ENCODE results near the gene PGM2L1. TPM values are rescaled to one million over a fixed set of nuclear protein-coding genes. Genes with fewer than 3 reads are reported as not detected.

PGM2L1 gene
- total and polyA plus RNA-seq, 2 of the 13 experiments (the other 11 are each of a cell fraction or from before 2014, with no cell fraction given), result 0.57 to 1.2 TPM

GRCh38 chr11:74398244-74399159, at the start of gene PGM2L1 (continued):
- TF ChIP-seq, protein P1, sequence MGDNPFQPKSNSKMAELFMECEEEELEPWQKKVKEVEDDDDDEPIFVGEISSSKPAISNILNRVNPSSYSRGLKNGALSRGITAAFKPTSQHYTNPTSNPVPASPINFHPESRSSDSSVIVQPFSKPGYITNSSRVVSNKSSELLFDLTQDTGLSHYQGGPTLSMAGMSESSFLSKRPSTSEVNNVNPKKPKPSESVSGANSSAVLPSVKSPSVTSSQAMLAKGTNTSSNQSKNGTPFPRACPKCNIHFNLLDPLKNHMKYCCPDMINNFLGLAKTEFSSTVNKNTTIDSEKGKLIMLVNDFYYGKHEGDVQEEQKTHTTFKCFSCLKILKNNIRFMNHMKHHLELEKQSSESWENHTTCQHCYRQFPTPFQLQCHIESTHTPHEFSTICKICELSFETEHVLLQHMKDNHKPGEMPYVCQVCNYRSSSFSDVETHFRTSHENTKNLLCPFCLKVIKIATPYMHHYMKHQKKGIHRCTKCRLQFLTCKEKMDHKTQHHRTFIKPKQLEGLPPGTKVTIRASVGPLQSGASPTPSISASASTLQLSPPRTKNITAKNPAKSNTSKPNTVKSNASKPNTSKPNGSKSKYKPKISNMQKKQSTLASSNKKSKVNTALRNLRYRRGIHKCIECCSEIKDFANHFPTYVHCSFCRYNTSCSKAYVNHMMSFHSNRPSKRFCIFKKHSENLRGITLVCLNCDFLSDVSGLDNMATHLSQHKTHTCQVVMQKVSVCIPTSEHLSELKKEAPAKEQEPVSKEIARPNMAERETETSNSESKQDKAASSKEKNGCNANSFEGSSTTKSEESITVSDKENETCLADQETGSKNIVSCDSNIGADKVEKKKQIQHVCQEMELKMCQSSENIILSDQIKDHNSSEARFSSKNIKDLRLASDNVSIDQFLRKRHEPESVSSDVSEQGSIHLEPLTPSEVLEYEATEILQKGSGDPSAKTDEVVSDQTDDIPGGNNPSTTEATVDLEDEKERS (CRISPR knock-in tag; IDR thresholded peaks at IDR 0.05), result 0 out of 2 replicates have a peak, but pooled peaks have one; percentile 24
- TF ChIP-seq ZNF557 (CRISPR knock-in tag; IDR thresholded peaks at IDR 0.05) (0 out of 2 replicates have a peak, but pooled peaks have one; percentile 41), HBP1 (CRISPR knock-in tag; IDR thresholded peaks at IDR 0.05; ENCODE audit: low read depth) (no peak), BCL6 (CRISPR knock-in tag; IDR thresholded peaks at IDR 0.05) (peak; percentile 100), ATM (IDR thresholded peaks at IDR 0.05; ENCODE audit: borderline replicate concordance) (no peak), MTA1 (CRISPR knock-in tag; IDR thresholded peaks at IDR 0.05; ENCODE audit: borderline replicate concordance) (peak; percentile 42; the same call in 1 of the 2 replicates), ZBTB42 (CRISPR knock-in tag; IDR thresholded peaks at IDR 0.05) (0 out of 2 replicates have a peak, but pooled peaks have one; percentile 9), CBFB (CRISPR knock-in tag; IDR thresholded peaks at IDR 0.05) (0 out of 2 replicates have a peak, but pooled peaks have one; percentile 51), ZBTB7B (CRISPR knock-in tag; IDR thresholded peaks at IDR 0.05) (peak; percentile 70), ZNF891 (CRISPR knock-in tag; IDR thresholded peaks at IDR 0.05) (no peak), TEAD3 (CRISPR knock-in tag; optimal IDR thresholded peaks at IDR 0.05; ENCODE audit: borderline replicate concordance) (no peak), TARDBP (CRISPR knock-in tag; IDR thresholded peaks at IDR 0.05) (peak; percentile 75; the same call in 1 of the 2 replicates), ATF1 (CRISPR knock-in tag; IDR thresholded peaks at IDR 0.05) (peak; percentile 41; the same call in 1 of the 2 replicates), MED1 (CRISPR knock-in tag; IDR thresholded peaks at IDR 0.05) (peak; percentile 40), HDAC1 (CRISPR knock-in tag; IDR thresholded peaks at IDR 0.05) (peak; percentile 52), TFE3 (CRISPR knock-in tag; IDR thresholded peaks at IDR 0.05) (peak; percentile 54; the same call in 1 of the 2 replicates), ZNF441 (CRISPR knock-in tag; IDR thresholded peaks at IDR 0.05; ENCODE audit: borderline replicate concordance) (peak; percentile 42; the same call in 1 of the 2 replicates), BRD4 (CRISPR knock-in tag; IDR thresholded peaks at IDR 0.05) (no peak)
- TF ChIP-seq, protein P2, sequence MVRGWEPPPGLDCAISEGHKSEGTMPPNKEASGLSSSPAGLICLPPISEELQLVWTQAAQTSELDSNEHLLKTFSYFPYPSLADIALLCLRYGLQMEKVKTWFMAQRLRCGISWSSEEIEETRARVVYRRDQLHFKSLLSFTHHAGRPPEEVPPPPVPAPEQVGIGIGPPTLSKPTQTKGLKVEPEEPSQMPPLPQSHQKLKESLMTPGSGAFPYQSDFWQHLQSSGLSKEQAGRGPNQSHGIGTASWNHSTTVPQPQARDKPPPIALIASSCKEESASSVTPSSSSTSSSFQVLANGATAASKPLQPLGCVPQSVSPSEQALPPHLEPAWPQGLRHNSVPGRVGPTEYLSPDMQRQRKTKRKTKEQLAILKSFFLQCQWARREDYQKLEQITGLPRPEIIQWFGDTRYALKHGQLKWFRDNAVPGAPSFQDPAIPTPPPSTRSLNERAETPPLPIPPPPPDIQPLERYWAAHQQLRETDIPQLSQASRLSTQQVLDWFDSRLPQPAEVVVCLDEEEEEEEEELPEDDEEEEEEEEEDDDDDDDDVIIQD (CRISPR knock-in tag; IDR thresholded peaks at IDR 0.05; ENCODE audit: low read depth), result 0 out of 2 replicates have a peak, but pooled peaks have one; percentile 13
- TF ChIP-seq, protein P3, sequence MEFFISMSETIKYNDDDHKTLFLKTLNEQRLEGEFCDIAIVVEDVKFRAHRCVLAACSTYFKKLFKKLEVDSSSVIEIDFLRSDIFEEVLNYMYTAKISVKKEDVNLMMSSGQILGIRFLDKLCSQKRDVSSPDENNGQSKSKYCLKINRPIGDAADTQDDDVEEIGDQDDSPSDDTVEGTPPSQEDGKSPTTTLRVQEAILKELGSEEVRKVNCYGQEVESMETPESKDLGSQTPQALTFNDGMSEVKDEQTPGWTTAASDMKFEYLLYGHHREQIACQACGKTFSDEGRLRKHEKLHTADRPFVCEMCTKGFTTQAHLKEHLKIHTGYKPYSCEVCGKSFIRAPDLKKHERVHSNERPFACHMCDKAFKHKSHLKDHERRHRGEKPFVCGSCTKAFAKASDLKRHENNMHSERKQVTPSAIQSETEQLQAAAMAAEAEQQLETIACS (CRISPR knock-in tag; IDR thresholded peaks at IDR 0.05), result peak; percentile 93
